ENCODE results near the gene LSR.

Gene LSR

GRCh38 chr19:35302446-35302845, 53.6 kb downstream of the LSR start:
- DNase-seq (ENCODE audit: low read depth) = no peak

- no peak for DNase-seq (ENCODE audit: low read depth)
Measured at GRCh38 chr19:35303357-35303915, 54.6 kb downstream of the LSR start.

- DNase-seq (ENCODE audit: low read depth) = no peak
Measured at GRCh38 chr19:35304036-35304435, 55.2 kb downstream of the LSR start.

DNA sequence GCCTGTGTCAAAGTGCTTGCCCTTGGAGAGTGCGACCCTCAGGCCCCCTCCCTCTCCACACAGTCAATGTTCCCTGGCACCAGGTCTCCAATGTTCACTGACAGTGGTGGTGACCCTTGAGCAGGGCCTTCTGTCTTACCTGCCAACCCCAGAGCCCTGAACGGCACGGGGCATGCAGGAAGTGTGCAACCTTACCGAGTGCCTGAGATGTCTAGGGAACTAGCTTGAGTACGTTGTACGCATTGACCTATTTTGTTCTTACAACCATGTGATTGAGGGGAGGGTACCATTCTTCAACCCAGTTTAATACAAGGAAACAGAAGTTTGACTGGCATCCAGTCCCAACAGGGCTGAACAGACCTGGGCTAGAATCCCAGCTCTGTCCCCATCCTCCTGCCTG, 56.4 kb downstream of the LSR start:
- DNase-seq (ENCODE audit: low read depth) = no peak

DNA sequence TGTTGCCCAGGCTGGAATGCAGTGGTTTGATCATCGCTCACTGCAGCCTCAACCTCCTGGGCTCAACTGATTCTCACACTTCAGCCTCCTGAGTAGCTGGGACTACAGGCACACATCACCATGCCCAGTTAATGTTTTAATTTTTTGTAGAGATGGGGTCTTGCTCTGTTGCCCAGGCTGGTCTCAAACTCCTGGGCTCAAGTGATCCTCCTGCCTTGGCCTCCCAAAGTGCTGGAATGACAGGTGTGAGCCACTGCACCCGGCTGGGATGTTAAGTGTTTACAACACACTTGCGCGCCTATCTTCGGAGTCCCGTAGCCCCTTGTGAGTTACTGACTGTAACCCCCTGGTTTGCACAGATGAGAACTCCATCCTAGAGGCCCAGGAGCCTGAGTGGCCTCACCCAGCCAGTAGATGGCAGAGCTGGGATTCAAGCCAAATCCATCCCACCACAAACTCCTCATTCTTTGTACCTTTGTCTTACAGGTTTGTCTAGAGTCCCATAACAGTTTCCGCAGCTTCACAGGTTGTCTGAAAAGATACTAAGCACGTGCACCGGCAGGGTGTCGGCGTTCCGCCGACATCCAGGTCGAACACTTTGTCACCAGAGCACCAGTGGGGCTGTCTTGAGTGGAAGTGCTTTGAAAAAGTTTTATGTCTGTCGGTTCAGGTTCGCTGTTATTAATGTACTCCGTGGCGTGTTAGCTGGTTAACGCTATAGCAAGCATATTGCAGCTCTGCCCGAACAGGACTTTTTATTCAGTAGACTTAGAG, 57.9 kb downstream of the LSR start:
- DNase-seq (ENCODE audit: low read depth) = no peak

GRCh38 chr19:35307931-35308330, 59.1 kb downstream of the LSR start:
- no peak for DNase-seq (ENCODE audit: low read depth)

GRCh38 chr19:35308910-35309309, 60.1 kb downstream of the LSR start:
- DNase-seq (ENCODE audit: low read depth) = no peak

GRCh38 chr19:35309481-35310279, 60.9 kb downstream of the LSR start:
- no peak for DNase-seq (ENCODE audit: low read depth)

DNA sequence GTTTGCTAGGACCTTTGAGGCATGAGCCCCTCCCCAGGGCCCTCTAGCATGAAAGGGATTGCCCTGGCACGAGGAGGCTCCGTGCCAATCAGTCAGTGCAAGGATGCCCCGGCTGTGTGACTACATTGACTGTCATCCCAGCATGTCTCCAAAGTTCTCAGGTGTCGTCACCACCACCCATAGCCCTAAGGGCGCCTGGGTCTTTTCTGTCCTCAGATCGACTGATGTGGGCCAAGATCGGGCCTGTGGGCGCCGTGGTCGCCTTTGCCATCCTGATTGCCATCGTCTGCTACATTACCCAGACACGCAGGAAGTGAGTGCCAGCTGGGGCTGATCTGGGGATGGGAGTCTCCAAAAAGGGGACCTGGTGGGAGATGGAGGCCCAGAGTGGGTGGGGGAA, 61.5 kb downstream of the LSR start:
- DNase-seq (ENCODE audit: low read depth) = no peak

- DNase-seq (ENCODE audit: low read depth) = no peak
Measured at GRCh38 chr19:35310811-35311465, 62.1 kb downstream of the LSR start.

GRCh38 chr19:35311901-35312665, 63.3 kb downstream of the LSR start:
- no peak for DNase-seq (ENCODE audit: low read depth)

- no peak for DNase-seq (ENCODE audit: low read depth)
Measured at GRCh38 chr19:35313587-35313986, 64.8 kb downstream of the LSR start.

GRCh38 chr19:35314031-35314430, 65.2 kb downstream of the LSR start:
- no peak for DNase-seq (ENCODE audit: low read depth)

GRCh38 chr19:35314858-35315470, 66.2 kb downstream of the LSR start:
- DNase-seq (ENCODE audit: low read depth) = no peak

GRCh38 chr19:35315883-35316282, 67.1 kb downstream of the LSR start:
- DNase-seq (ENCODE audit: low read depth) = no peak

- DNase-seq (ENCODE audit: low read depth) = no peak
Measured at GRCh38 chr19:35316560-35316959, 67.8 kb downstream of the LSR start.

All from stimulated activated CD8-positive, alpha-beta memory T cell treated with anti-CD3 and anti-CD28 coated beads, Interleukin-4, amount 100 ng/mL, for 24 hours (primary cell).